ENCODE data around the gene PLB1. TPM values are rescaled to one million over a fixed set of nuclear protein-coding genes. Genes with fewer than 3 reads are reported as not detected.

PLB1 gene
- total RNA-seq, 1 experiment from 2014 or later = 0.44 TPM

- TF ChIP-seq, protein P1, sequence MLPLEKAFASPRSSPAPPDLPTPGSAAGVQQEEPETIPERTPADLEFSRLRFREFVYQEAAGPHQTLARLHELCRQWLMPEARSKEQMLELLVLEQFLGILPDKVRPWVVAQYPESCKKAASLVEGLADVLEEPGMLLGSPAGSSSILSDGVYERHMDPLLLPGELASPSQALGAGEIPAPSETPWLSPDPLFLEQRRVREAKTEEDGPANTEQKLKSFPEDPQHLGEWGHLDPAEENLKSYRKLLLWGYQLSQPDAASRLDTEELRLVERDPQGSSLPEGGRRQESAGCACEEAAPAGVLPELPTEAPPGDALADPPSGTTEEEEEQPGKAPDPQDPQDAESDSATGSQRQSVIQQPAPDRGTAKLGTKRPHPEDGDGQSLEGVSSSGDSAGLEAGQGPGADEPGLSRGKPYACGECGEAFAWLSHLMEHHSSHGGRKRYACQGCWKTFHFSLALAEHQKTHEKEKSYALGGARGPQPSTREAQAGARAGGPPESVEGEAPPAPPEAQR (CRISPR knock-in tag; IDR thresholded peaks at IDR 0.05) = no peak
Measured at GRCh38 chr2:28628506-28628905, 132.6 kb downstream of the PLB1 start (continued).

GRCh38 chr2:28628987-28629386, 133.1 kb downstream of the PLB1 start:
- TF ChIP-seq, protein P2, sequence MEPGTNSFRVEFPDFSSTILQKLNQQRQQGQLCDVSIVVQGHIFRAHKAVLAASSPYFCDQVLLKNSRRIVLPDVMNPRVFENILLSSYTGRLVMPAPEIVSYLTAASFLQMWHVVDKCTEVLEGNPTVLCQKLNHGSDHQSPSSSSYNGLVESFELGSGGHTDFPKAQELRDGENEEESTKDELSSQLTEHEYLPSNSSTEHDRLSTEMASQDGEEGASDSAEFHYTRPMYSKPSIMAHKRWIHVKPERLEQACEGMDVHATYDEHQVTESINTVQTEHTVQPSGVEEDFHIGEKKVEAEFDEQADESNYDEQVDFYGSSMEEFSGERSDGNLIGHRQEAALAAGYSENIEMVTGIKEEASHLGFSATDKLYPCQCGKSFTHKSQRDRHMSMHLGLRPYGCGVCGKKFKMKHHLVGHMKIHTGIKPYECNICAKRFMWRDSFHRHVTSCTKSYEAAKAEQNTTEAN (CRISPR knock-in tag; IDR thresholded peaks at IDR 0.05) = no peak
- TF ChIP-seq ZNF512 (CRISPR knock-in tag; IDR thresholded peaks at IDR 0.05; ENCODE audit: borderline replicate concordance) = no peak
- no peak for TF ChIP-seq ZBTB21 (CRISPR knock-in tag; IDR thresholded peaks at IDR 0.05; ENCODE audit: borderline replicate concordance)
- TF ChIP-seq ZNF416 (CRISPR knock-in tag; IDR thresholded peaks at IDR 0.05) = no peak
- no peak for TF ChIP-seq NR1H2 (CRISPR knock-in tag; IDR thresholded peaks at IDR 0.05)
- no peak for TF ChIP-seq GTF2I (CRISPR knock-in tag; conservative IDR thresholded peaks at IDR 0.05)
- no peak for TF ChIP-seq NR3C1 (CRISPR knock-in tag; conservative IDR thresholded peaks at IDR 0.05; ENCODE audit: low read depth)
- TF ChIP-seq CBFB (CRISPR knock-in tag; IDR thresholded peaks at IDR 0.05; ENCODE audit: low read depth) = no peak
- TF ChIP-seq, protein P3, sequence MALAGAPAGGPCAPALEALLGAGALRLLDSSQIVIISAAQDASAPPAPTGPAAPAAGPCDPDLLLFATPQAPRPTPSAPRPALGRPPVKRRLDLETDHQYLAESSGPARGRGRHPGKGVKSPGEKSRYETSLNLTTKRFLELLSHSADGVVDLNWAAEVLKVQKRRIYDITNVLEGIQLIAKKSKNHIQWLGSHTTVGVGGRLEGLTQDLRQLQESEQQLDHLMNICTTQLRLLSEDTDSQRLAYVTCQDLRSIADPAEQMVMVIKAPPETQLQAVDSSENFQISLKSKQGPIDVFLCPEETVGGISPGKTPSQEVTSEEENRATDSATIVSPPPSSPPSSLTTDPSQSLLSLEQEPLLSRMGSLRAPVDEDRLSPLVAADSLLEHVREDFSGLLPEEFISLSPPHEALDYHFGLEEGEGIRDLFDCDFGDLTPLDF (CRISPR knock-in tag; IDR thresholded peaks at IDR 0.05) = no peak
- TF ChIP-seq, protein P4, sequence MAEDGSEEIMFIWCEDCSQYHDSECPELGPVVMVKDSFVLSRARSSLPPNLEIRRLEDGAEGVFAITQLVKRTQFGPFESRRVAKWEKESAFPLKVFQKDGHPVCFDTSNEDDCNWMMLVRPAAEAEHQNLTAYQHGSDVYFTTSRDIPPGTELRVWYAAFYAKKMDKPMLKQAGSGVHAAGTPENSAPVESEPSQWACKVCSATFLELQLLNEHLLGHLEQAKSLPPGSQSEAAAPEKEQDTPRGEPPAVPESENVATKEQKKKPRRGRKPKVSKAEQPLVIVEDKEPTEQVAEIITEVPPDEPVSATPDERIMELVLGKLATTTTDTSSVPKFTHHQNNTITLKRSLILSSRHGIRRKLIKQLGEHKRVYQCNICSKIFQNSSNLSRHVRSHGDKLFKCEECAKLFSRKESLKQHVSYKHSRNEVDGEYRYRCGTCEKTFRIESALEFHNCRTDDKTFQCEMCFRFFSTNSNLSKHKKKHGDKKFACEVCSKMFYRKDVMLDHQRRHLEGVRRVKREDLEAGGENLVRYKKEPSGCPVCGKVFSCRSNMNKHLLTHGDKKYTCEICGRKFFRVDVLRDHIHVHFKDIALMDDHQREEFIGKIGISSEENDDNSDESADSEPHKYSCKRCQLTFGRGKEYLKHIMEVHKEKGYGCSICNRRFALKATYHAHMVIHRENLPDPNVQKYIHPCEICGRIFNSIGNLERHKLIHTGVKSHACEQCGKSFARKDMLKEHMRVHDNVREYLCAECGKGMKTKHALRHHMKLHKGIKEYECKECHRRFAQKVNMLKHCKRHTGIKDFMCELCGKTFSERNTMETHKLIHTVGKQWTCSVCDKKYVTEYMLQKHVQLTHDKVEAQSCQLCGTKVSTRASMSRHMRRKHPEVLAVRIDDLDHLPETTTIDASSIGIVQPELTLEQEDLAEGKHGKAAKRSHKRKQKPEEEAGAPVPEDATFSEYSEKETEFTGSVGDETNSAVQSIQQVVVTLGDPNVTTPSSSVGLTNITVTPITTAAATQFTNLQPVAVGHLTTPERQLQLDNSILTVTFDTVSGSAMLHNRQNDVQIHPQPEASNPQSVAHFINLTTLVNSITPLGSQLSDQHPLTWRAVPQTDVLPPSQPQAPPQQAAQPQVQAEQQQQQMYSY (CRISPR knock-in tag; IDR thresholded peaks at IDR 0.05) = no peak
- no peak for TF ChIP-seq NR2C2 (CRISPR knock-in tag; IDR thresholded peaks at IDR 0.05)
- TF ChIP-seq NFATC4 (CRISPR knock-in tag; IDR thresholded peaks at IDR 0.05) = no peak
- TF ChIP-seq MYBL2 (CRISPR knock-in tag; IDR thresholded peaks at IDR 0.05) = no peak
- TF ChIP-seq FOXK1 (CRISPR knock-in tag; IDR thresholded peaks at IDR 0.05) = no peak
- no peak for TF ChIP-seq ZNF532 (CRISPR knock-in tag; IDR thresholded peaks at IDR 0.05; ENCODE audit: borderline replicate concordance)
- TF ChIP-seq ZNF396 (CRISPR knock-in tag; IDR thresholded peaks at IDR 0.05; ENCODE audit: borderline replicate concordance) = no peak
- TF ChIP-seq ATF1 (CRISPR knock-in tag; IDR thresholded peaks at IDR 0.05) = no peak
- TF ChIP-seq ZNF263 (CRISPR knock-in tag; IDR thresholded peaks at IDR 0.05; ENCODE audit: low read depth) = no peak
- TF ChIP-seq, protein P5, sequence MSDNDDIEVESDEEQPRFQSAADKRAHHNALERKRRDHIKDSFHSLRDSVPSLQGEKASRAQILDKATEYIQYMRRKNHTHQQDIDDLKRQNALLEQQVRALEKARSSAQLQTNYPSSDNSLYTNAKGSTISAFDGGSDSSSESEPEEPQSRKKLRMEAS (CRISPR knock-in tag; IDR thresholded peaks at IDR 0.05) = no peak
- no peaks in the 10 kb centered on the region for H3K9me3 Mint-ChIP-seq
- DNase-seq (ENCODE audit: low spot score) (no peak), ATAC-seq (no peak)
- no peak overlapping the region for H3K27ac Mint-ChIP-seq
- ChIA-PET POLR2A (no interaction called here), CTCF (interaction anchor here (0.7 kb wide), 1 partner anchor 8 kb away, joined by 4 read pairs; no protein-coding TSS in a partner anchor)
- H3K27me3 Mint-ChIP-seq (ENCODE audit: low read depth) = no peaks in the 10 kb centered on the region
- peaks cover 17% of the 10 kb centered on the region for H3K4me1 Mint-ChIP-seq
- H3K36me3 Mint-ChIP-seq = no peaks in the 10 kb centered on the region
- H3K4me3 Mint-ChIP-seq = no peak overlapping the region
